K562 (cell line): ENCODE measurements around the gene CERS5. TPM values are rescaled to one million over a fixed set of nuclear protein-coding genes. Genes with fewer than 3 reads are reported as not detected.

Experiments used
- ATAC-seq: fragments of 200-7000 bp; cut with Tn5 transposase; 3 replicates; pipeline ENCODE4 v1.9.1; 2020; ENCODE audit warnings: moderate library complexity
- BruUV-seq: library from RNA; stranded (reverse); fragments of 400-500 nt; replicated peaks from 2 replicates; lab custom pipeline; 2021; lab: Mats Ljungman, UMichigan
- CTCF ChIA-PET: fragments of 300-600 bp; formaldehyde crosslinking; extraction: SDS; loops from one replicate; lab custom pipeline; 2021; ENCODE audit warnings: low intra/inter-chr PET ratio; lab: Yijun Ruan, JAX
- POLR2A ChIA-PET: fragments of 300-600, 350-650 bp; sonication (Branson Sonifier 250); formaldehyde crosslinking; extraction: SDS; loops from one replicate; lab custom pipeline; 2021; ENCODE audit warnings: antibody characterized with exemption, inconsistent platforms; lab: Yijun Ruan, JAX
- DNase-seq, 4 experiments: peaks; one replicate each; pipeline versions ENCODE4 v3.0.0 to v3.0.0-alpha.2; 2011 to 2018; ENCODE audit warnings: low spot score in 3 of 4, mixed read lengths in 3 of 4; ENCODE audit errors: extremely low read depth in 1 of 4
- FAIRE-seq: peaks from 2 replicates; lab custom pipeline; 2011; peaks lifted over from hg19 to GRCh38; lab: Jason Lieb, UNC
- H2AFZ ChIP-seq: 2 replicates; pipeline ENCODE4 v1.6.0; 2011; ENCODE audit warnings: low read depth, low read length, control low read depth, inconsistent platforms
- H3K27ac ChIP-seq: fragments of 200-600 bp; 3 replicates; pipeline ENCODE4 v1.8.0; 2011; ENCODE audit warnings: low read depth, mild to moderate bottlenecking, control low read depth, inconsistent platforms, low read length, moderate library complexity, mixed read lengths; ENCODE audit errors: extremely low read depth
- H3K27me3 ChIP-seq, 2 experiments: fragments of 300-600 bp in 1 of 2; 2 replicates in 1 of 2; 3 replicates in 1 of 2; pipeline versions ENCODE4 v1.6.0 to v1.8.0; 2011; ENCODE audit warnings: inconsistent platforms in 2 of 2, low read length in 2 of 2, mild to moderate bottlenecking in 1 of 2, mixed read lengths in 1 of 2, moderate library complexity in 1 of 2; ENCODE audit not compliant: control insufficient read depth in 2 of 2, insufficient read depth in 2 of 2
- H3K36me3 ChIP-seq: fragments of 300-600 bp; 3 replicates; pipeline ENCODE4 v1.8.0; 2011; ENCODE audit warnings: mild to moderate bottlenecking, low read length, inconsistent platforms; ENCODE audit not compliant: control insufficient read depth, insufficient read depth
- H3K4me1 ChIP-seq, 2 experiments: fragments of 200-600 bp in 1 of 2; replicated peaks in 1 of 2; 2 replicates in 1 of 2; 3 replicates in 1 of 2; pipeline versions ENCODE4 v1.5.1 to v1.8.0; 2011; ENCODE audit warnings: inconsistent platforms in 2 of 2, low read length in 2 of 2, mild to moderate bottlenecking in 1 of 2, mixed read lengths in 1 of 2, moderate library complexity in 1 of 2; ENCODE audit not compliant: control insufficient read depth in 2 of 2, insufficient read depth in 2 of 2
- H3K4me2 ChIP-seq: 2 replicates; pipeline ENCODE4 v1.6.1; 2011; ENCODE audit warnings: low read length, control low read depth, inconsistent platforms, mixed read lengths; ENCODE audit not compliant: insufficient read depth
- H3K4me3 ChIP-seq: fragments of 200-600 bp; sonication (generic), shearing (Covaris generic); 2 replicates; pipeline ENCODE4 v1.5.1; 2016; ENCODE audit warnings: control low read depth, inconsistent platforms
- H3K79me2 ChIP-seq: fragments of 200-600 bp; 3 replicates; pipeline ENCODE4 v1.8.0; 2011; ENCODE audit warnings: low read length, inconsistent platforms; ENCODE audit not compliant: control insufficient read depth, insufficient read depth
- H3K9ac ChIP-seq, 2 experiments: 2 replicates each; pipeline versions ENCODE4 v1.6.0 to v1.6.1; 2011; ENCODE audit warnings: low read depth in 2 of 2, low read length in 2 of 2, control low read depth in 1 of 2, inconsistent platforms in 1 of 2, mild to moderate bottlenecking in 1 of 2, mixed read lengths in 1 of 2; ENCODE audit not compliant: insufficient read depth in 1 of 2
- H3K9me1 ChIP-seq: one replicate; pipeline ENCODE4 v1.6.0; 2011; ENCODE audit warnings: inconsistent platforms, mild to moderate bottlenecking, low read length, moderate library complexity; ENCODE audit not compliant: control insufficient read depth, insufficient read depth
- H3K9me3 ChIP-seq: replicated peaks from 2 replicates; pipeline ENCODE4 v1.5.1; 2011; ENCODE audit warnings: low read depth, low read length, inconsistent platforms; ENCODE audit not compliant: control insufficient read depth, insufficient read depth
- H4K20me1 ChIP-seq: replicated peaks from 2 replicates; pipeline ENCODE4 v1.6.1; 2011; ENCODE audit warnings: low read length, inconsistent platforms, mixed read lengths; ENCODE audit not compliant: control insufficient read depth, insufficient read depth
- ESRRB ChIP-seq: fragments of 250-450 bp; sonication (Bioruptor Pico); IDR thresholded peaks from 2 replicates; pipeline ENCODE4 v1.5.0; 2020; ENCODE audit warnings: mild to moderate bottlenecking, moderate library complexity, borderline replicate concordance
- ETV1 ChIP-seq: fragments of 450-650 bp; conservative IDR thresholded peaks from 2 replicates; pipeline ENCODE4 v1.6.1; 2016; ENCODE audit warnings: missing genetic modification characterization, control low read depth, low read depth, missing compliant biosample characterization
- MEF2A ChIP-seq: IDR thresholded peaks from 2 replicates; pipeline ENCODE4 v1.6.1; 2011; ENCODE audit warnings: low read depth, mild to moderate bottlenecking, low read length, moderate library complexity; ENCODE audit not compliant: control insufficient read depth
- MEF2D ChIP-seq: conservative IDR thresholded peaks from 2 replicates; pipeline ENCODE4 v1.6.1; 2016; ENCODE audit warnings: low read depth, missing genetic modification characterization, missing compliant biosample characterization
- RBBP5 ChIP-seq: fragments of 200-600 bp; sonication (generic); IDR thresholded peaks from 2 replicates; pipeline ENCODE4 v1.6.1; 2012; ENCODE audit warnings: borderline replicate concordance, mild to moderate bottlenecking, low read length, control low read depth, inconsistent platforms; ENCODE audit not compliant: insufficient read depth, poor library complexity, severe bottlenecking
- TCF7L2 ChIP-seq: fragments of 150-350 bp; IDR thresholded peaks from 2 replicates; pipeline ENCODE4 v1.6.1; 2016; ENCODE audit warnings: low read depth, mild to moderate bottlenecking, low read length, moderate library complexity
- XRCC3 ChIP-seq: fragments of 450-650 bp; IDR thresholded peaks from 2 replicates; pipeline ENCODE4 v1.6.1; 2017; ENCODE audit warnings: mild to moderate bottlenecking, moderate library complexity
- ZFX ChIP-seq: sonication (generic); formaldehyde crosslinking; IDR thresholded peaks from 2 replicates; pipeline ENCODE4 v1.8.0; 2022; ENCODE audit warnings: mild to moderate bottlenecking, missing genetic modification reagents, moderate library complexity
- WGBS: fragments of 100-300 bp; shearing (Covaris generic); methylation state at CpG from one replicate; pipeline ENCODE4 v1.1.6; 2016; ENCODE audit warnings: low coverage, mixed read lengths; ENCODE audit not compliant: insufficient coverage; ENCODE audit errors: missing lambda C conversion rate; 5-methylcytosine and 5-hydroxymethylcytosine counted together
- in situ Hi-C: fragments of 300-500 bp; cut with MboI; formaldehyde crosslinking; loops from 4 replicates; pipeline ENCODE4 v1.15.0; 2018; ENCODE audit warnings: inconsistent platforms, mixed read lengths
- intact Hi-C: fragments of 100-400 bp; cut with micrococcal nuclease; formaldehyde crosslinking; loops from 2 replicates; pipeline ENCODE4 v1.14.2; 2022
- polyA plus RNA-seq, 8 experiments: library from polyadenylated mRNA; depleted of rRNA in 4 of 8; stranded (reverse) in 5 of 8; unstranded in 3 of 8; fragments of >200 nt; fragmentation: Nextera tagmentation in 2 of 8; fragmentation: Illumina TruSeq in 1 of 8; extraction: Ambion mirVana in 2 of 8; extraction: Trizol in 1 of 8; gene quantifications; 2 replicates each; pipeline versions ENCODE4 v1.2.1 to v1.2.3, GENCODE V29; 2011 to 2014; ENCODE audit warnings: inconsistent platforms in 1 of 8, missing spikeins in 1 of 8
- total RNA-seq, 7 experiments: library from RNA; depleted of rRNA in 6 of 7; stranded (reverse); fragments of >200 nt in 6 of 7; fragmentation: Illumina TruSeq in 2 of 7; extraction: Trizol in 2 of 7; gene quantifications; 2 replicates each; pipeline versions ENCODE4 v1.2.1 to v1.2.3, GENCODE V29; 2011 to 2021; ENCODE audit warnings: low replicate concordance in 1 of 7
- TF ChIP-seq, protein P1 (sequence below): fragments of 200-800 bp; sonication (Bioruptor generic); IDR thresholded peaks from 2 replicates; pipeline ENCODE4 v1.6.1; 2017; ENCODE audit warnings: missing genetic modification characterization, missing compliant biosample characterization
- TF ChIP-seq, protein P2 (sequence below), 2 experiments: fragments of 450-650 bp; IDR thresholded peaks; 2 replicates each; pipeline ENCODE4 v1.6.1; 2018; ENCODE audit warnings: mild to moderate bottlenecking in 2 of 2, low read depth in 1 of 2; ENCODE audit not compliant: partially characterized antibody in 2 of 2
- TF ChIP-seq, protein P3 (sequence below): fragments of 450-650 bp; conservative IDR thresholded peaks from 2 replicates; pipeline ENCODE4 v1.6.1; 2016; ENCODE audit warnings: missing genetic modification characterization, low read depth, mild to moderate bottlenecking, control low read depth, missing compliant biosample characterization

Gene CERS5
- total and polyA plus RNA-seq, 9 of the 15 experiments (the other 6 are each of a cell fraction or from before 2014, with no cell fraction given) = 6.1 to 47.5 (median 17.8) TPM

DNA sequence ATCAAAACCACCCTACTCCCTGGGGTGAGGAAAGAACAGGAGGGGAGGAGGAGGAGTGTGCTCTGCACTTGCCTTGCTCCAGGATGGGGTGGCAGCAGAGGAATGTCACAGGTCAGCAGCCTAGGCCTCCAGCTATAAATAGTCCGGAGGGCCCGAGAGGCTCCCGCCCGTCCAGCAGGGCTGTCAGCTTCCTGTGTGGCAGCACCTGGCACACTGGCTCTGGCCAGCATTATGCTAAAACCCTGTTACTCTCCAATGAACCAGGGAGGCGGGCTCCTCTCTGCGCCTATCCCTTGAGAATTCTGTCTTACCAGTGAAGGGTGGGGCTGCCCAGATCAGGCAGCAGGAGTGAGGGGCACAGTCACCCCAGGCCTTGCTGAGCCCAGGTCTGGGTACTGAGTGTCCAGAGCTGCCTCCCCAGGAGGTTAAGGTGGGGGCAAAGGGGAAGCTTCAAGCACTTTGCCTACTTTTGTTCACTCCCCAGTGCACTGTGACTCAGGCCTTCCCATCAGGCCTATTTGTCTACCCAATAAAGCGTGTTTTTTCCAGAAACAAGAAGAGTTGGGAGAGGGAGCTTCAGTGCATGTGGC lies 56.3 kb downstream of the CERS5 start:
- ATAC-seq = no peak
- H3K4me2 ChIP-seq = peak overlapping the region; percentile 98
- WGBS = 31% methylated on average over 7 of the region's 7 CpGs
- no peaks in the 10 kb centered on the region for H3K9me1 ChIP-seq
- peaks cover 29 to 48% of the 10 kb centered on the region in 2 experiments for H3K4me1 ChIP-seq
- H2AFZ ChIP-seq = peak overlapping the region; percentile 90
- peaks cover 5% of the 10 kb centered on the region; the same call in 1 of the 3 replicates for H3K36me3 ChIP-seq
- ChIA-PET CTCF (interaction anchor here (0.7 to 1.3 kb wide), 4 partner anchors 23 to 144 kb away, joined by 3 to 4 read pairs (median 4); no protein-coding TSS in a partner anchor), POLR2A (interaction anchor here (0.6 to 1.9 kb wide), 12 partner anchors 7 to 172 kb away, joined by 3 to 15 read pairs (median 4); partner anchors contain the start of genes CERS5, GPD1 and LIMA1)
- peaks cover 34% of the 10 kb centered on the region for H3K79me2 ChIP-seq
- H3K4me3 ChIP-seq = 0 out of 2 replicates have a peak overlapping the region, but pooled peaks have one; percentile 78
- in situ Hi-C loops (no loop called here), intact Hi-C loops (loop anchor here (1.0 kb wide), 1 partner anchor 26 kb away; the partner anchor contains the start of gene SMARCD1)
- H3K9me3 ChIP-seq = no peaks in the 10 kb centered on the region
- peaks cover 5% of the 10 kb centered on the region; the same call in 1 of the 2 replicates for H4K20me1 ChIP-seq
- BruUV-seq = no TSS peak
- H3K9ac ChIP-seq = peak overlapping the region; percentile 43 to 86
- H3K27me3 ChIP-seq = no peaks in the 10 kb centered on the region
- no peak for FAIRE-seq
- H3K27ac ChIP-seq = peak overlapping the region; percentile 65
- DNase-seq = peak in 2 of 4 experiments; percentile 32 to 53
- TF ChIP-seq RBBP5 (peak; percentile 31), XRCC3 (no peak), ESRRB (no peak), MEF2A (peak; percentile 70; the same call in 1 of the 2 replicates), TCF7L2 (no peak), ZFX (CRISPR knock-in tag) (peak; percentile 5; the same call in 1 of the 2 replicates), MEF2D (tag) (0 out of 2 replicates have a peak, but pooled peaks have one; percentile 42), ETV1 (tag) (no peak)
- TF ChIP-seq, protein P1, sequence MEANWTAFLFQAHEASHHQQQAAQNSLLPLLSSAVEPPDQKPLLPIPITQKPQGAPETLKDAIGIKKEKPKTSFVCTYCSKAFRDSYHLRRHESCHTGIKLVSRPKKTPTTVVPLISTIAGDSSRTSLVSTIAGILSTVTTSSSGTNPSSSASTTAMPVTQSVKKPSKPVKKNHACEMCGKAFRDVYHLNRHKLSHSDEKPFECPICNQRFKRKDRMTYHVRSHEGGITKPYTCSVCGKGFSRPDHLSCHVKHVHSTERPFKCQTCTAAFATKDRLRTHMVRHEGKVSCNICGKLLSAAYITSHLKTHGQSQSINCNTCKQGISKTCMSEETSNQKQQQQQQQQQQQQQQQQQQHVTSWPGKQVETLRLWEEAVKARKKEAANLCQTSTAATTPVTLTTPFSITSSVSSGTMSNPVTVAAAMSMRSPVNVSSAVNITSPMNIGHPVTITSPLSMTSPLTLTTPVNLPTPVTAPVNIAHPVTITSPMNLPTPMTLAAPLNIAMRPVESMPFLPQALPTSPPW (CRISPR knock-in tag) = no peak
- TF ChIP-seq, protein P2, sequence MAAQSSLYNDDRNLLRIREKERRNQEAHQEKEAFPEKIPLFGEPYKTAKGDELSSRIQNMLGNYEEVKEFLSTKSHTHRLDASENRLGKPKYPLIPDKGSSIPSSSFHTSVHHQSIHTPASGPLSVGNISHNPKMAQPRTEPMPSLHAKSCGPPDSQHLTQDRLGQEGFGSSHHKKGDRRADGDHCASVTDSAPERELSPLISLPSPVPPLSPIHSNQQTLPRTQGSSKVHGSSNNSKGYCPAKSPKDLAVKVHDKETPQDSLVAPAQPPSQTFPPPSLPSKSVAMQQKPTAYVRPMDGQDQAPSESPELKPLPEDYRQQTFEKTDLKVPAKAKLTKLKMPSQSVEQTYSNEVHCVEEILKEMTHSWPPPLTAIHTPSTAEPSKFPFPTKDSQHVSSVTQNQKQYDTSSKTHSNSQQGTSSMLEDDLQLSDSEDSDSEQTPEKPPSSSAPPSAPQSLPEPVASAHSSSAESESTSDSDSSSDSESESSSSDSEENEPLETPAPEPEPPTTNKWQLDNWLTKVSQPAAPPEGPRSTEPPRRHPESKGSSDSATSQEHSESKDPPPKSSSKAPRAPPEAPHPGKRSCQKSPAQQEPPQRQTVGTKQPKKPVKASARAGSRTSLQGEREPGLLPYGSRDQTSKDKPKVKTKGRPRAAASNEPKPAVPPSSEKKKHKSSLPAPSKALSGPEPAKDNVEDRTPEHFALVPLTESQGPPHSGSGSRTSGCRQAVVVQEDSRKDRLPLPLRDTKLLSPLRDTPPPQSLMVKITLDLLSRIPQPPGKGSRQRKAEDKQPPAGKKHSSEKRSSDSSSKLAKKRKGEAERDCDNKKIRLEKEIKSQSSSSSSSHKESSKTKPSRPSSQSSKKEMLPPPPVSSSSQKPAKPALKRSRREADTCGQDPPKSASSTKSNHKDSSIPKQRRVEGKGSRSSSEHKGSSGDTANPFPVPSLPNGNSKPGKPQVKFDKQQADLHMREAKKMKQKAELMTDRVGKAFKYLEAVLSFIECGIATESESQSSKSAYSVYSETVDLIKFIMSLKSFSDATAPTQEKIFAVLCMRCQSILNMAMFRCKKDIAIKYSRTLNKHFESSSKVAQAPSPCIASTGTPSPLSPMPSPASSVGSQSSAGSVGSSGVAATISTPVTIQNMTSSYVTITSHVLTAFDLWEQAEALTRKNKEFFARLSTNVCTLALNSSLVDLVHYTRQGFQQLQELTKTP (IDR thresholded peaks at IDR 0.05; ENCODE audit: low read depth in 1 of 2, partially characterized antibody in 2 of 2) = no peak
- TF ChIP-seq, protein P3, sequence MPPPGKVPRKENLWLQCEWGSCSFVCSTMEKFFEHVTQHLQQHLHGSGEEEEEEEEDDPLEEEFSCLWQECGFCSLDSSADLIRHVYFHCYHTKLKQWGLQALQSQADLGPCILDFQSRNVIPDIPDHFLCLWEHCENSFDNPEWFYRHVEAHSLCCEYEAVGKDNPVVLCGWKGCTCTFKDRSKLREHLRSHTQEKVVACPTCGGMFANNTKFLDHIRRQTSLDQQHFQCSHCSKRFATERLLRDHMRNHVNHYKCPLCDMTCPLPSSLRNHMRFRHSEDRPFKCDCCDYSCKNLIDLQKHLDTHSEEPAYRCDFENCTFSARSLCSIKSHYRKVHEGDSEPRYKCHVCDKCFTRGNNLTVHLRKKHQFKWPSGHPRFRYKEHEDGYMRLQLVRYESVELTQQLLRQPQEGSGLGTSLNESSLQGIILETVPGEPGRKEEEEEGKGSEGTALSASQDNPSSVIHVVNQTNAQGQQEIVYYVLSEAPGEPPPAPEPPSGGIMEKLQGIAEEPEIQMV (tag) = no peak
